Hepatocyte (in vitro differentiated cells): ENCODE data around the gene USP48.

ENCODE experiments used
- EZH2 ChIP-seq: fragments of 200-600 bp; sonication (generic); IDR thresholded peaks from 2 replicates; pipeline ENCODE4 v1.6.1; 2016; ENCODE audit warnings: antibody characterized with exemption, mild to moderate bottlenecking, borderline replicate concordance
- EZH2phosphoT487 ChIP-seq: fragments of 200-600 bp; sonication (generic); IDR thresholded peaks from one replicate; pipeline ENCODE4 v1.6.1; 2018; ENCODE audit warnings: antibody characterized with exemption, mild to moderate bottlenecking, low read depth, moderate library complexity; ENCODE audit not compliant: unreplicated experiment, severe bottlenecking
- TF ChIP-seq, protein P1 (sequence below): fragments of 200-600 bp; sonication (generic); IDR thresholded peaks from 2 replicates; pipeline ENCODE4 v1.5.1; 2016; ENCODE audit warnings: antibody characterized with exemption, mild to moderate bottlenecking; ENCODE audit not compliant: poor library complexity

DNA sequence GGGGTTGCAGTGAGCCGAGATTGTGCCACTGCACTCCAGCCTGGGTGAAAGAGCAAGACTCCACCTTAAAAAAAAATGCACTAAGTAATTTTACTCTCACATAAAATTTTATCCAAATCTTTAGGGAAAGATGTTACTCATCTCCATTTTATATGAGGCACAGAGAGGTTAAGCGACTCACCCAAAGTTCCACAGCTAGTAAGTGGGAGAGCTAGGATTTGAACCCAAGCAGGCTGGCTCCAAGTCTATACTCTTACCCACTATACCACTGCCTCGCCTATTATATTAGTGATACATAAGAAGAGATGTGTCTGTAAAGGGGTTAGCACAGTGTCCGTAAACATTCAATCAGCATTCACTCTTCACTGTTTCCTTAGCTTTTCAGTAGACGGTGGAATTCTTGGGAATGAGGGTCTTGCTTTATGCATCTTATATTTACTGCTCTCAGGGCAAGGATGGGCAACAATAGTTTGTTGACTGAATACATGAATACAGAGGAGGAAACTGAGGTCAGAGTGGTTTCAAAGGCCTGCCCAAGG, 44.3 kb upstream of the USP48 start:
- TF ChIP-seq, protein P1, sequence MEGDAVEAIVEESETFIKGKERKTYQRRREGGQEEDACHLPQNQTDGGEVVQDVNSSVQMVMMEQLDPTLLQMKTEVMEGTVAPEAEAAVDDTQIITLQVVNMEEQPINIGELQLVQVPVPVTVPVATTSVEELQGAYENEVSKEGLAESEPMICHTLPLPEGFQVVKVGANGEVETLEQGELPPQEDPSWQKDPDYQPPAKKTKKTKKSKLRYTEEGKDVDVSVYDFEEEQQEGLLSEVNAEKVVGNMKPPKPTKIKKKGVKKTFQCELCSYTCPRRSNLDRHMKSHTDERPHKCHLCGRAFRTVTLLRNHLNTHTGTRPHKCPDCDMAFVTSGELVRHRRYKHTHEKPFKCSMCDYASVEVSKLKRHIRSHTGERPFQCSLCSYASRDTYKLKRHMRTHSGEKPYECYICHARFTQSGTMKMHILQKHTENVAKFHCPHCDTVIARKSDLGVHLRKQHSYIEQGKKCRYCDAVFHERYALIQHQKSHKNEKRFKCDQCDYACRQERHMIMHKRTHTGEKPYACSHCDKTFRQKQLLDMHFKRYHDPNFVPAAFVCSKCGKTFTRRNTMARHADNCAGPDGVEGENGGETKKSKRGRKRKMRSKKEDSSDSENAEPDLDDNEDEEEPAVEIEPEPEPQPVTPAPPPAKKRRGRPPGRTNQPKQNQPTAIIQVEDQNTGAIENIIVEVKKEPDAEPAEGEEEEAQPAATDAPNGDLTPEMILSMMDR = no peak
- TF ChIP-seq EZH2 = no peak
- no peak for TF ChIP-seq EZH2phosphoT487
